GM12801 (cell line): ENCODE measurements around the gene ZNF319.

Experiments
- TF ChIP-seq, protein P1 (sequence below): IDR thresholded peaks from one replicate; pipeline ENCODE4 v1.5.1; 2011; ENCODE audit warnings: control low read depth; ENCODE audit not compliant: insufficient read length; ENCODE audit errors: extremely low read depth

ZNF319 gene

DNA sequence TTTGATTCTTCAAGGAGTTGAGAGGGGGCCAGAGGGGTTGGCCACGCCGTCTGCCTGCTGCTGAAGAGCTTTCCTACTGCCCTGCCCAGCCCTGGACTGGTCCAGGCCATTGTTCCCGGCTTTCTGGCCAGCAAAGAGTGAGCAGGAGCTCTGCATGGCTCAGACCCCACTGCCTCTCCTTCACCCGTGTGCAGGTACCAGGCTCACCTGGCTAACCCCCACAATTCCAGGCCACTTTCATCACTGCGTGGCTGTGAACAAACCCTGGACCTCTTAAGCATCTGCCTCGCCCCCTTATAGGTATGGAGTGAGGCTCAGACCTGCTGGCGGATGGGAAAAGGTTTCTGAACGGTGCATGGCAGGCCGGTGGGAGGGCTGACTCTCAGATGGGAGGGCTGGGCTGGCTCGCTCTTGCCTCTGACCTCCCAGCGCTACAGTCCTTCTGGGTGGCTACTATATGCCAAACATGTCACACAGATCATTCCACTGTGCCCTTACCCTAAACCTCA, 8.9 kb downstream of the ZNF319 start:
- TF ChIP-seq, protein P1, sequence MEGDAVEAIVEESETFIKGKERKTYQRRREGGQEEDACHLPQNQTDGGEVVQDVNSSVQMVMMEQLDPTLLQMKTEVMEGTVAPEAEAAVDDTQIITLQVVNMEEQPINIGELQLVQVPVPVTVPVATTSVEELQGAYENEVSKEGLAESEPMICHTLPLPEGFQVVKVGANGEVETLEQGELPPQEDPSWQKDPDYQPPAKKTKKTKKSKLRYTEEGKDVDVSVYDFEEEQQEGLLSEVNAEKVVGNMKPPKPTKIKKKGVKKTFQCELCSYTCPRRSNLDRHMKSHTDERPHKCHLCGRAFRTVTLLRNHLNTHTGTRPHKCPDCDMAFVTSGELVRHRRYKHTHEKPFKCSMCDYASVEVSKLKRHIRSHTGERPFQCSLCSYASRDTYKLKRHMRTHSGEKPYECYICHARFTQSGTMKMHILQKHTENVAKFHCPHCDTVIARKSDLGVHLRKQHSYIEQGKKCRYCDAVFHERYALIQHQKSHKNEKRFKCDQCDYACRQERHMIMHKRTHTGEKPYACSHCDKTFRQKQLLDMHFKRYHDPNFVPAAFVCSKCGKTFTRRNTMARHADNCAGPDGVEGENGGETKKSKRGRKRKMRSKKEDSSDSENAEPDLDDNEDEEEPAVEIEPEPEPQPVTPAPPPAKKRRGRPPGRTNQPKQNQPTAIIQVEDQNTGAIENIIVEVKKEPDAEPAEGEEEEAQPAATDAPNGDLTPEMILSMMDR = no peak

DNA sequence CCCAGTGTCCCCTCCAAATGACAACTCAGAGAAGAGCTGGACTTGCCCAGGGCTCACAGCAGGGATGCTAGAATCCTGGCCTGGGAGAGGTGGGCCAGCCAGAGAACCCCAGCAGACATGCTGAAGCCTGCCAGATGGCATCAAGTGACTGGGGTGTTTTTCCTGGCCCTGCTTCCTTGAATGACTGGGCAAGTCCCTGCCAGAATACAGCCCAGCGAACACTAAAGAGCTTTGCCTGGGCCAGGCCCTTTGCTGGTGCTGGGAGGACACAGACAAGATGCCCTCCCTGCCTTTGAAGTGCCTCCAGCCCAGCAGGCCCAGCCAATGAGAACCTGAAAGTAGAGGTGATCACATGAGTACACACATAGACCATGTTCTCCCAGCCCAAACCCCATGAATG, 11.5 kb downstream of the ZNF319 start:
- TF ChIP-seq, protein P1 = no peak

DNA sequence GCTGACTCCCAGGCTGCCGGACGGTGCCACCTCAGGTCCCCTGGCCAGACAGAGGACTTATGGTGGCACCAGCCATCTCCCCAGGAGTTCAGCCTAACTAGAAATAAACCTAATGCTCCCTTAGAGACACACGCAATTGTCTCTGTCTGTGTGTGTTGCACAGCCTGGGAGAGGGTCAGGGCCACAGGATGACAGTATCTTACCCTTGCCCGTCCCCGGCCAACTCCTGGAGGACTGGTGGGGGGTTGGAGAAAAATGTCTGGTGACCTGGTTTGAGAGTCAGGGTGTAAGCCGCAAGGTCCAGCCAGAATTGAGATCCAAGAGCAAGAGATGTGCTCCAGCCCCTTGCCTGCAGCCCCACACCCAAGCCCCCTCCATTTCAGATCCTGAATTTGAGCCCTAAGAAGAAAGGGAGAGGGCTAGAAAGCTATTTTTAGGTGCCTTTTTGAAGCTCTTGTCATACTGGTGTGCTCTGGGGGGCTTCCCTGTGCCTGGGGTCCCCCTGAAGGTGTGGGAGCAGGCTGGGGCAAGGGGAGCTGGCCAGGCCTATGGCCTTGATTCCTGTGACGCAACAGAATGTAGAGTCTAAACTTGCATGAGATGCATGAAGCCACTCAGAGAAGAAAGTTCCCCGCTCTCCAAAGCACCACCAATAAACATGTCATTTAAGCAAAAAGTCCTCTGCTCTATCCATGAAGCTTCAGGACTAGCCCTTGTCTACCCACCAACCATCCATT, 12.9 kb downstream of the ZNF319 start:
- TF ChIP-seq, protein P1 = no peak

DNA sequence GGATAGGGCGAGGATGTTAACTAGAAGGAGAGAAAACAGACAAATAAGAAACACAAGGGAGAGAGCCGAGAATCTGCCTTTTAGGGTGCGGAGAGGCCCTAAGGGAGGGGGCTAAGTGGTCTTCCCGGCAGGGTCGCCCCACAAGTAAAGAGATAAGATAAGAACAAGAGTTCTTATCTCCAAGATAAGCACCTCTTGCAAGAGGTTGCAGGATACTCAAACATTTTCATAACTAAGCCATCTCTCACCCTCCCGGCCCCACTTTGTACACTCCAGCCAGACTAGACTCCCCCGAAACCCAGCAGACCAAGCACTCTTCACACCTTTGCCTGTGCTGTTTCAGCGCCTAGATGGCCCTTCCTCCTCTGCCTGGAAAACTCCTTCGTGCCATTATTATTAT, 14.3 kb downstream of the ZNF319 start:
- TF ChIP-seq, protein P1 = no peak

DNA sequence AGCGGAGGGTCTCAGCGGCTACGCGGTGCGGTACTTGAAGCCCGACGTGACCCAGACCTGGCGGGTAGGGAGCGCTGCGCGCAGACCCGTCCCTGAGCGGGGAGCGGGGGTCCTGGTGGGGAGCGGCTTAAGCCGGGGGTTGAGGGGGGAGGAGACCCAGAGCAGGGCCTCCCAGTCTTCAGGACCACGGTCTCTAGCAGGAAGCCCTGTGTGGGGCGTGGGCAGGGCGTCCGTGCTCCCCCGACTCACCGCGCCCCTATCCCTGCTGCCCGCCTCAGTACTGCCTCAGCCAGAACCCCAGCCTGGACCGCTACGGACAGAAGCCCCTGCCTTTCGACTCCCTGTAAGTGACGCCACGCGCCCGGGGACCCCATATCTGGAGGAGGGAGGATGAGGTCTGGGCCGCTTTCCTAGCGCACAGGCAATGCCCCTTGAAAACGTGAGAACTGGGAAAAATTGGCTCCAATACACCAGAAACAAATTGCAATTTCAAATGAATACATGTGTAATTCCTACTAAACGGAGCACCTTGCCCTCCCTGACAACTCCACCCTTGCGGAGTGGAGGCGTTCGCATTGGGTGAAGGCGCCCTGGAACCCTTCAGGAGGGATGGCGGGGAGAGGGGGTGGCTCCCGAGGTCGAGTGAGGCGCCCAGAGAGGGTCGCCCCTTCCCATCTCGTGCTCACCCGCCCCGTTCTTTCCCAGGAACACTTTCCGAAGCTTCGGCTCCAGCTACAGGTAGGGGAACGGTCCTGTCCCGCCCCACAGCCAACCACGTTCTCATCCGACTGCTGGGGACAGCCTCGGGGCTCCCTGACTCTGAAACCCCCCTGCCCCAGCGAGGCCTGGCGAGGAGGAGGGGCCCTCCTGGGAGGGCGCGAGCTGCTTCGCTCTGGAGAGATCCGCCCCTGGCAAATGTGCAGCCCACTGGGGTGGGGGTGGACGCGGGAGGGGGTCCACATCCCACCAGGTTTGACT, 15.0 kb downstream of the ZNF319 start:
- TF ChIP-seq, protein P1 = no peak

DNA sequence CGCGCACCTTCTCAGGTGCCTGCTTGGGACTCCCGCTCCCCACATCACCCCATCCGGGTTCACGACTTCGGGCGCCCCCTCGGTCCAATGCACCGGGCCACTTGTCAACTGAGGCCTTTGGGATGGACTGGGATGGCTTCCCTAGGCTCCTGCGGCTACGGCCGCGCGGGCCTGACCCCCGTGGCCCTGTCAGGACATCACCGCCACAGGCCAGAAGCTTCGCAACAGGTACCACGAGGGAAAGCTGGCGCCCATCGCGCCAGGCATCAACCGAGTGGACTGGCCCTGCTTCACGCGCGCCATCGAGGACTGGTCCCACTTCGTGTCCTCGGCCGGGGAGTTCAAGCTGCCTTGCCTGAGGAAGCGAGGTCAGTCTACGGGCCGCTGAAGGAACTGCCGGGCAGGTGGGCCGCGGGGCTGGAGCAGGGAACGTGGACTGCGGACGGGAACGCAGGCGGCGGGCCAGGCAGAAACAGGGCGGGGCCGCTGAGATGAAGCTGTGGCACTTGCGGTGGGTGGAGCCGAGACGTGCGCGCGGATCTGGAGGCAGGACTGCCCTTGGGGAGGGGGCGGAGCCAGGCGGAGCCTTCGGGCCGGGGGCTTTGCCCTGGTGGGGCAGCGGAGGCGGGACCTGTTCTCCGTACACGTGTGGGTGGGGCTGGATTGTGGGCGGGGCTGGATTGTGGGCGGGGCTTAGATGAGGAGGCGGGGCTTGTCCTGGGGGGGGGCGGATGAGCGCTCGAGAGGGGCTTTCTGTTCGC, 15.8 kb downstream of the ZNF319 start:
- TF ChIP-seq, protein P1 = no peak

DNA sequence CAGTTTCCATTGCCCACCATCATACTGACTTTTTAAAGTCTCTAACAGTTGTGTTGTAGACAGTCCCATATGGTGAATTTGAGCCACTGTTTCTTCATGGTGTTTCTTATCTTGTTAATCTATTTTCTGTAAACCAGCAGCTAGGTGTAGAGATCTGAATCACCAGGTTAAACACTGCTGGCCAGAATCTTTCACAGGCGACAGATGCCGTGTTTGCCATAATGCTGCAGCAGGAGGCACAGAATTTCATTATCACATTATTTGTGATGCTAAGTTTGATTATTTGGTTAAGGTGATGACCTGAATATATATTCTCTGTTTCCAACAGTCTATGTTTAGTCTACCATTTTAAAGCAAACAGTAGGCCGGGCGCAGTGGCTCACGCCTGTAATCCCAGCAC, 18.1 kb downstream of the ZNF319 start:
- TF ChIP-seq, protein P1 = no peak
